ENCODE data around the gene NSD2. TPM values are rescaled to one million over a fixed set of nuclear protein-coding genes. Genes with fewer than 3 reads are reported as not detected.
"Not testable (repeated sequence)": the region's sequence is repeated elsewhere in the genome, so short reads cannot be mapped to it uniquely, and the experiment has no call there.

The NSD2 gene
- total RNA-seq, 1 experiment from 2014 or later = 77.4 TPM

DNA sequence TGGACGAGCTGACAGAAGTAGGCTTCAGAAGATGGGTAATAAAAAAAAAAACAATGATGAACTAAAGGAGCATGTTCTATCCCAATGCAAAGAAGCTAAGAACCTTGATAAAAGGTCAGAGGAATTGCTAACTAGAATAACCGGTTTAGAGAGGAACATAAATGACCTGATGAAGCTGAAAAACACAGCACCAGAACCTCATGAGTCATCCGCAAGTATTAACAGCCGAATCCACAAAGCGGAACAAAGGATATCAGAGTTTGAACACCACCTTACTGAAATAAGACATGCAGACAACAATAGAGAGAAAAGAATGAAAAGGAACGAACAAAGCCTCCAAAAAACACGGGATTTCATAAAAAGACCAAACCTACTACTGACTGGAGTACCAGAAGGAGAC lies 127.1 kb downstream of the NSD2 start:
- DNase-seq (ENCODE audit: low read depth) = no peak

- not testable (repeated sequence) for DNase-seq (ENCODE audit: low read depth)
These were observed 128.1 kb downstream of the NSD2 start for GRCh38 chr4:1999308-1999707.

GRCh38 chr4:2003361-2003760 lies 132.2 kb downstream of the NSD2 start:
- not testable (repeated sequence) for DNase-seq (ENCODE audit: low read depth)

- no peak for DNase-seq (ENCODE audit: low read depth)
These were observed 135.2 kb downstream of the NSD2 start for GRCh38 chr4:2006367-2006766.

DNA sequence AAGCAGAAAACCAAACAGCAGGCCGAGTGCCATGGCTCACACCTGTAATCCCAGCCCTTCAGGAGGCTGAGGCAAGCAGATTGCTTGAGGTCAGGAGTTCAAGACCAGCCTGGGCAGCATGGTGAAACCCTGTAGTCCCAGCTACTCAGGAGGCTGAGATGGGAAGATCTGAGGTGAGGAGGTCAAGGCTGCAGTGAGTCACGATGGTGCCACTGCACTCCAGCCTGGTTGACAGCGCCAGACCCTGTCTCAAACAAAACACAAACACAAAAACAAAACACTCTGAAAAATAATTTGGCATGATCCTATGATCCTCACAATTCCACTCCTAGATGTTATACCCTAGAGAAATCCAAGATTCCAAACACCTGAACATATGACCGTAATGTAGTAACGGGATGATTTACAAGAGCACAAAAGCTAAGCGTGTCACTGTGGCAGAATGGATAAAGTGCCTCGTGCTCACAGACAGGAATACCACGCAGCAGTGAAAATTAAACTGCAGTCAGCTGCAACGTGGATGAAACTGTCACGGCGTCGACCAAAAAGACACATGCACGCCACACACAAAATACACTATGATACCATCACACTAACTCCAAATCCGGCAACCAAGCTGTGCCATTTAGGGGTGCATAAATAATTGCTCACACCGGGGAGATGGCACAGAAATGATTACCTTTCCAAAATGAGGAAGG lies 135.9 kb downstream of the NSD2 start:
- no peak for DNase-seq (ENCODE audit: low read depth)

DNA sequence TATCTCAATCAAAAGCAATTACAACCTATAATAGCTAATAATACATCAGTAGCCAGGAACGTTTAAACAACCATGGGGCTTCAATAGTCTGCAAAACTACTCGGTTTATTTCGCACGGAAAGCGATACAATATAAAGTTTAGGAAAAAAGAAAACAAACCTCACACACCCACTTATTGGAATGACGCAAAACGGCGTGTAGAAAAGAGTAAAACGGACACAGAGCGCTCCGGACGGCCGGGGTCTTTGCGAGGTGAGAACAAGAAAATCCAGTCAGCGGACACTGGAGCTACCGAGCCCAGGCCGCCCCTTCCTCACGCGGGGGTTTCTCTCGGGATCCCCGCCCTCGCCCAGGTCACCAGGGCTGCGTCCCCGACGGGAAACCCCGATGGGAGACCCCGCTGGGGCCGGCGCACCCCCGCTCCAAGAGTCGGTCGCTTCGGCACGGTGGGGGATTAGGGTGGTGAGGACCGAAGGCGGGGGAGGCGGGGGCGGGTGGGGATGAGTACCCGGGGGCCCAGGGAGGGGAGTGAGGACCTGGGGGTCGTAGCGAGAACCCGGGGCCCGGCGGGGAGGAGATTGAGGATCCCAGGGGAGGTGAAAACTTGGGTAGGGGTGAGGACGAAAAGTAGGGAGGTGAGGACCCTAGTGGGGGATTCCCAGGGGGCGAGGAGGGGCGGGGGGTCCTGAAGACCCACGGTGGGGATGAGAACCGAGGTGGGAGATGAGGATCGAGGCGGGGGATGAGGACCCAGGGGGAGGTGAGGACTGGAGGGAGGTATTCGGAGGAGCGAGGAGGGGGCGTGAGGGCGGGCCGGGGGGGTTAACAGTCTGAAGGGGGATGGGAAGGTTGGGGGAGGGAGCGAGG lies 136.8 kb downstream of the NSD2 start:
- DNase-seq (ENCODE audit: low read depth) = no peak

- no peak for DNase-seq (ENCODE audit: low read depth)
These were observed 137.4 kb downstream of the NSD2 start for GRCh38 chr4:2008671-2008920.

- peak; percentile 90 for DNase-seq (ENCODE audit: low read depth)
These were observed 137.9 kb downstream of the NSD2 start, which contains the start of gene NELFA for GRCh38 chr4:2008921-2009650. TSS of gene NELFA (minus strand) at chr4:2008974. CDS start at chr4:2008959, 15 bp downstream.

DNA sequence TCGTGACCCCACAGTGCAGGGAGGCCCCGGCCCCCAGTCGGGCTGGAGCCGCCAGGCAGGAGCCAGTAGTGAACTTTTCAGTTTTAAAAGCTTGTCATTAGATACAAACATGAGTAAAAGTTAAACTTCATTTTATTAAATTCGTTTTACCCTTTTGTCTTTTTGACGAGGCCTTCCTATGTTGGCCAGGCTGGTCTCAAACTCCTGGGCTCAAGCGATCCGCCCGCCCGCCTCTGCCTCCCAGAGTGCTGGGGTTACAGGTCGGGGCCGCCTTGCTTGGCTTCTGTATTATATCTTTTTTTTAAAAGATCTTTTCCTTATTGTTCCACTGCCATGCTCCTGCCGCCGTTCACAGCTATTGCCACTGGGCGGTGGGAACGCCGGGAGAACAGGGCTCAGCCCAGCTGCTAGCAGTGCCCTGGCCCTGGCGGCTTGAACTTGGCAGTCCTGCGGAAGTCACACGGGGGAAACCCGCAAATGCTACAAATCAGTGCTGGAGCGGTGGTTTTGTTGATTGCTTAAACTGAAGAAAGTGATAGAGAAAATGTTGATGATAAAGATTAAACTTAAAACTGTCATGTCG lies 138.5 kb downstream of the NSD2 start:
- DNase-seq (ENCODE audit: low read depth) = peak; percentile 60

- DNase-seq (ENCODE audit: low read depth) = no peak
These were observed 140.4 kb downstream of the NSD2 start for GRCh38 chr4:2011583-2011982.

DNA sequence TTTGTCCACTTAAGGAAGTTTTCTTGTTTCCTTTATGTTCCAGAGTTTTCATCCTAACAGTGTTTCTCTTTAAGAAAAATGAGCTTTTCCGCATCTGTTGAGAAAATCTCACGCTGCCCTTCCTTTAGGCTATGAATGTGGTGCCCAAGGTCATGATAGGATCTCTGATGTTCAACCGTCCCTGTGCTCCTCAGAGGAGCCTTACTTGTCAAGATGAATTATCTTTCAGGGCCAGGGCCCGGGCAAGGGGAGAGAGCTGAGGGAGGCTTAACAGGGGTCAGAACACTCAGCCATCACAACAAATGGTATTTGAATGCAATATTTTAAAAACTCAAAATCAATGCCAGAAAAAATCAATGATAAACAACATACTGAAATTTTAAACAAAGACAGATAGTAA lies 143.8 kb downstream of the NSD2 start:
- no peak for DNase-seq (ENCODE audit: low read depth)

DNA sequence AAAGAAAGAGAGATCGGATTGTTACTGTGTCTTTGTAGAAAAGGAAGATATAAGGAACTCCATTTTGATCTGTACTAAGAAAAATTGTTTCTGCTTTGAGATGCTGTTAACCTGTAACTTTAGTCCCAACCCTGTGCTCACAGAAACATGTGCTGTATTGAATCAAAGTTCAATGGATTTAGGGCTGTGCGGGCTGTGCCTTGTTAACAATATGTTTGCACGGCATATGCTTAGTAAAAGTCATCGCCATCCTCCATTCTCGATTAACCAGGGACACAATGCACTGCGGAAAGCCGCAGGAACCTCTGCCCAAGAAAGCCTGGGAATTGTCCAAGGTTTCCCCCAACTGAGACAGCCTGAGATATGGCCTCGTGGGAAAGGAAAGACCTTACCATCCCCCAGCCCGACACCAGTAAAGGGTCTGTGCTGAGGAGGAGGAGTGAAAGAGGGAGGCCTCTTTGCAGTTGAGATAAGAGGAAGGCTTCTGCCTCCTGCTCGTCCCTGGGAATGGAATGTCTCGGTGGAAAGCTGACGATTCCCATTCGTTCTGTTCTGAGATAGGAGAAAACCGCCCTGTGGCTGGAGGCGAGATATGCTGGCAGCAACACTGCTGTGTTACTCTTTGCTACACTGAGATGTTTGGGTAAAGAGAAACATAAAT lies 150.3 kb downstream of the NSD2 start:
- DNase-seq (ENCODE audit: low read depth) = not testable (repeated sequence)

- DNase-seq (ENCODE audit: low read depth) = no peak
These were observed 153.5 kb downstream of the NSD2 start for GRCh38 chr4:2024683-2025082.

- no peak for DNase-seq (ENCODE audit: low read depth)
These were observed 154.6 kb downstream of the NSD2 start for GRCh38 chr4:2025817-2026216.

- peak; percentile 8 for DNase-seq (ENCODE audit: low read depth)
These were observed 155.9 kb downstream of the NSD2 start for GRCh38 chr4:2027120-2027519.

- not testable (repeated sequence) for DNase-seq (ENCODE audit: low read depth)
These were observed 160.0 kb downstream of the NSD2 start for GRCh38 chr4:2031161-2031560.

Other genes with a start within 250 kb of the NSD2 start
- 11.1 and 12.3 TPM in 2 replicates for gene FAM53A, start 187.1 kb upstream of the NSD2 start, total RNA-seq (2014; rRNA removed)
- gene SLBP, start 159.1 kb upstream of the NSD2 start, total RNA-seq (2014; rRNA removed) = 167 and 173 TPM in 2 replicates
- 61.3 and 62.2 TPM in 2 replicates for gene TMEM129, start 150.1 kb upstream of the NSD2 start, total RNA-seq (2014; rRNA removed)
- gene TACC3, start 149.9 kb upstream of the NSD2 start, total RNA-seq (2014; rRNA removed) = 54.8 and 59.6 TPM in 2 replicates
- 0.17 and 0.26 TPM in 2 replicates for gene FGFR3, start 78.1 kb upstream of the NSD2 start, total RNA-seq (2014; rRNA removed)
- 56.1 and 58.0 TPM in 2 replicates for gene LETM1, start 15.2 kb upstream of the NSD2 start, total RNA-seq (2014; rRNA removed)
- 18.9 and 22.3 TPM in 2 replicates for gene NELFA, start 137.6 kb downstream of the NSD2 start, total RNA-seq (2014; rRNA removed)
- 0.90 and 0.98 TPM in 2 replicates for gene NAT8L, start 187.9 kb downstream of the NSD2 start, total RNA-seq (2014; rRNA removed)

All from LHCN-M2 (cell line).